HG03354 (cell line): ENCODE data around the gene NSG1.
"Not testable (repeated sequence)": the region's sequence is repeated elsewhere in the genome, so short reads cannot be mapped to it uniquely, and the experiment has no call there.

Experiments used
- ATAC-seq: cut with Tn5 transposase; IDR thresholded peaks from one replicate; pipeline ENCODE4 v1.9.1; 2021; ENCODE audit warnings: mild to moderate bottlenecking; ENCODE audit not compliant: unreplicated experiment, poor library complexity, severe bottlenecking

The NSG1 gene

GRCh38 chr4:4457803-4458553 is 71.1 kb downstream of the NSG1 start:
- no peak for ATAC-seq

GRCh38 chr4:4459181-4459580 is 72.3 kb downstream of the NSG1 start:
- ATAC-seq, result no peak

DNA sequence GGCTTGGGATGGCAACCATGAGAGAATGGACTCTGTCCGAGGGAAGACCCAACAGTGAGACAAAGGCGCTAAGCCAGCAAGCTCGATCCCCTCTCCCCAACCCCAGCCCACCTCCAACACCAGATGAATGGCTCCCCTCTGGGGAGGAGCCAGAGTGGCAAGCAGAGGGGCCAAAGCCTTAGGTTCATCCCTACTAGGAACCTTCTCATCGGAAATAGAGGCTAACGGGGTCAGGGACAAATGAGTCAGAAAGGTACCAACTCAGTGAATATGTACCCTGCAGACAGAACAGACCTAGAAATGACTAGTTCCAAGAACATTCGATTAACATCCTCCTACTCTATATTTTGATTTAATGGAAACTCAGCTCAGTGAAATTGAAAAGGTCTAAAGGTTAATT is 73.9 kb downstream of the NSG1 start:
- no peak for ATAC-seq

DNA sequence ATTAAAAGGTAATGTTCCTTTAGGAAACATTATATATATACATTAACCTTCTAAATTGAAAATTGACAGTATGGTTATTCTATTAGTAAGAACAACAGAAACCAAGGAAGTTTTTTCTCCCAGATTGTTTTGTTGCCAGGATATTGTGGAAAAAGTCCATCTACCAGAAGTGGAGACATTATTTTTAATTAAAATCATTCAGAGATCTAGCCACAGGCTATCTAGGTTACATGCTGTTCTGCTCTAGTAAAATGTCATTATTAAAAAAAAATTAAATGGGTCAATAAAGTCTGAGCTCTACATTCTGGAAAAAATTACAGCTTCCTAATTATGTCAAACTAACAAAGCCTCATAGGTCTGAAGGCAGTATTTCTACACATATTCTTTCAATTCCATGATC is 74.3 kb downstream of the NSG1 start:
- no peak for ATAC-seq

DNA sequence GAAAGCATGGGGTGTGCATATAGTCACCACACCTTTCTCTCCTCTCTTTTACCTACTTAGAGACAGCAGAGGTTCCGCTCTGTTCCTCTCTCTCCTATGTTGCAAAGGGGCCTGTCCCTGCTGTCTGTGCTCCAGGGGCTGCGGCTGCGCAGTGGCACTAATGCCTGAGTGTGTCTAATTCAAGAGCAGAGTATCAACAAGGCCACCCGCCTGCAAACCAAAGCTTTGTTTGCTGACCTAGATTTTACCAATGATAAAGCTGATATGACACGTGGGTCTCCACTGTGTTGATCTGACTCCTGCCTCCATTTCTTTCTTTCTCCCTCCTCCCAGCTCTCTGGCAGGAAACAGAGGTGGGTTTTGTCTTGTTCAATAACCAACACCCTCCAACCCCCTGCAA is 74.9 kb downstream of the NSG1 start:
- no peak for ATAC-seq

DNA sequence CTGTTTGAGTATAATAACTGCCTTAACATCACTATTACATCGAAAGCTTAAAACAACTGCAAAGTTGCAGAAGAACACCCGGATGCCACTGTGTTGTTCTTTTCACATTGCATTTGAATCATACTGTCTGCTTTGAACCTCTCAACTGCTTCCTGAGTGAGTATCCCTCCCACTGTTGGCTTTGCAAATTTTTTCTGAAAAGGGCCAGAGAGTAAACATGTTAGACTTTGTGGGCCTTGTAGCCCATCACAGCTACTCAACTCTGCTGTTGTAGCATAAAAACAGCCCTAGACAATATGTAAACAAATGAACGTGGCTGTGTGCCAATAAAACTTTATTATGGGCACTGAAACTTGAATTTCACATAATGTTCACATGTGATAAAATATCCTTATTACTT is 76.1 kb downstream of the NSG1 start:
- ATAC-seq, result no peak

DNA sequence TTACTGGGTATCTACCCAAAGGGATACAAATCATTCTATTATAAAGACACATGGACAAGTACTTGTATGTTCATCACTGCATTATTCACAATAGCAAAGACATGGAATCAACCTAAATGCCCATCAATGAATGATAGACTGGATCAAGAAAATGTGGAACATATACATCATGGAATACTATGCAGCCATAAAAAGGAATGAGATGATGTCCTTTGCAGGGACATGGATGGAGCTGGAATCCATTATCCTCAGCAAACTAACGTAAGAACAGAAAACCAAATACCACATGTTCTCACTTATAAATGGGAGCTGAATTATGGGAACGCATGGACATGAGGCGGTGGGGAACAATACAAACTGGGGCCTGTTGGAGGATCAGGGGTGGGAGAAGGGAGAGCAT is 78.3 kb downstream of the NSG1 start:
- ATAC-seq, result not testable (repeated sequence)
